Glomerular visceral epithelial cell (primary cell): ENCODE data around the gene NUF2.
"Not testable (repeated sequence)": the region's sequence is repeated elsewhere in the genome, so short reads cannot be mapped to it uniquely, and the experiment has no call there.

ENCODE experiments used
- DNase-seq: peaks from one replicate; pipeline ENCODE4 v3.0.0-alpha.2; 2016; ENCODE audit errors: extremely low spot score

The NUF2 gene

DNA sequence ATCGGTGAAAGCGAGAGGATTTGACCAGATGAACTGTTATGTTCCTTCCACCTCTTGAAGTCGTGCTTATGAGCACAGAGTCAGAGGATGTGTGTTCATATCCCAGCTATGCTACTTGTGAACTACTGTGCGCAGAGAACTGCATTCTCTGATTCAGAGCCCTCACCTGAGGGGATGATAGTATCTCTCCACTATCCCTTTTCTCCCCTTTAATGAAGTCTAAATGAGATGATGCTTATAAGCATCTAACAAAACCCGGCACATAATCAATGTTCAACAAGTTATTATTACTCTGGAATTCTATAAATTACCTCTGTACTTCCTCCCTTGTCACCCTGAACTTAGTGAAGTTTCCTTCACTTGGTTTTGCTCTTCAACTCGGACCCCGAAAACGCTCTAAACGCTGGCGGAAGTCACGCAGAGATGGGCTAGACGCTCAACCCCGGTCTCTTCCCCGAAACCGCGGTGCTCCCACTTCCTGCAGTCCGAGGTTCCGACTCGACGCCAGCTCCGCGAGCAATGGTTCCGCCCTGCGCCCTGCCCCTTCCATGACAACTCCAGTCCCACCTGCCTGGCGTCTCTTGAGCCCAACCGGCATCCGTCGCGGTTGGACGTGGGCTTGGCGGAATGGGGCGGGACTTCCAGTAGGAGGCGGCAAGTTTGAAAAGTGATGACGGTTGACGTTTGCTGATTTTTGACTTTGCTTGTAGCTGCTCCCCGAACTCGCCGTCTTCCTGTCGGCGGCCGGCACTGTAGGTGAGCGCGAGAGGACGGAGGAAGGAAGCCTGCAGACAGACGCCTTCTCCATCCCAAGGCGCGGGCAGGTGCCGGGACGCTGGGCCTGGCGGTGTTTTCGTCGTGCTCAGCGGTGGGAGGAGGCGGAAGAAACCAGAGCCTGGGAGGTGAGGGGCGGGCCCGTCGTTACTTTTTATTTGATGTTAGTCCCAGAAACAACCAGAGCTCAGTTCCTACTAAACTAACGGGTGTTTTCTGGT is at the start of gene NUF2:
Gene NUF2 (plus strand): TSS at position 644 of the 995 bp plus-strand sequence. CDS start 4,098 bp downstream, outside the sequence.
- peak; percentile 99 for DNase-seq

DNA sequence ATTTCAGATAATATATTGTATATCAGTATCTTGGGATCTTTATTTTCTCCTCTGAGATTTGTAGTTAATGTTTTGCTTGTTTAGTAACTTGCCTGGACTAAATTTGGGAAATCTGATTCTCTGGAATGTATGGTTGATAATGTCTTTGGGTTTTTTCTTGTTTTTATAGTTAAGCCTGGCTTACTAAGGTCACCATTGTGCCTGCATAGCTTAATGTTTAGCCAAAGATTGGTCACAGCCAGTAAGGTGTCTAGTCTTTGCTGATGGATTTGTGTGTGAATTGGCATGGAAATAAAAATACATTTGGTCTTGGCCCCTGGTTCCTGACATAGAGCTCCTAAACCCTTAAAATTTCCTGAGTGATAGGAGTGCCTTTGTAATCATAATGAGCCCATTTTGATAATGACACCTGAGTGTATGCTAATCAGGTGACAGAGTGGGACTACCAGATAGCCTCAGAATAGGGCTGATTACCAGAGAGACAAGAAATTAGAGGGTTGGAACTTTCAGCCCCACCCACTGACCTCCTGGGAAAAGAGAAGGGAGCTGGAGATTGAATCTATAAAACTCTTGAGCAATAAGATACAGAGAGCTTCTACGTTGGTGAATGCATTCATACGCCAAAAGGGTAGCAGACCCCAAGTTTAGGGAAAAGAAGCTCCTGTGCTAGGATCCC is 47.9 kb upstream of the NUF2 start:
- DNase-seq, result peak; percentile 81

DNA sequence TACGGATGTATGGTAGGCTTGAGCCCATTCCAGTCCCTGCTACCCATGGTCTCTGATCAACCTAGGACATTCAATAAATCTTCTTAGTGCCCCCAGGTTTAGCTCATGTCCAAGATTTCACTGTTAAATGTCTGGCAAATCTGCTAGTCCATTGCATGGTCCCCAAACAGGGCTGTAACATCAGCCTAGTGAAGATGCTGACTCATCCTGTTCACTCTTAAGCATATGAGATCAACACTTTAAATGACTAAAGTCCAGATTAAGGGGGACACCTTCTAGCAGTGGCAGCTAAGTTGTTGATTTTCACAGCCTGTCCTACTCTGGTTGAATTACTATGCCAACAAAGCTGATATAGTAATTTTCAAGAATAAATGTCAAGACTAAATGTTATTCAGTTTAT is 46.5 kb upstream of the NUF2 start:
- DNase-seq, result peak; percentile 34

DNA sequence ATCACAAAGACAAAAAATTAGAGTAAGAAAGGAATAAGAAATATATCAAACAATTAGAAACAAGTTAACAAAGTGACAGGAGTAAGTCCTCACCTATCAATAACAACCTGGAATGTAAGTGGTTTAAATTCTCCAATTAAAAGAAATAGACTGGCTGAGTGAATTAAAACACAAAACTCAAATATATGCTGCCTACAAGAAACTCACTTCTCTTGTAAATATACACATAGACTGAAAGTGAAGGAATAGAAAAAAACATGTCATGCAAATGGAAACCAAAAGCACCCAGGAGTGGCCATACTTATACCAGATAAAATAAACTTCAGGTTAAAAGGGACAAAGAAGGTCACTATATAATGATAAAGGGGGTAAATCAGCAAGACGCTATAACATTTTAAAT is 43.2 kb upstream of the NUF2 start:
- DNase-seq, result no peak

DNA sequence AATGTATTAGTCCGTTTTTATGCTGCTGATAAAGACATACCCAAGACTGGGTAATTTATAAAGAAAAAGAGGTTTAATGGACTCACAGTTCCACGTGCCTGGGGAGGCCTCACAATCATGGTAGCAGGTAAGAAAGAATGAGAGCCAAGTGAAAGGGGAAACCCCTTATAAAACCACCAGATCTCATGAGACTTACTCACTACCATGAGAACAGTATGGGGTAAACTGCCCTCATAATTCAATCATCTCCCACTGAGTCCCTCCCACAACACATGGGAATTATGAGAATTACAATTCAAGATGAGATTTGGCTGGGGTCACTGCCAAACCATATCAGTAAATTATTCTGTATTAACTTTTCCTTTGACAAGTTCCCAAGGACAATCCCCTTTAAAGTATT is 36.9 kb upstream of the NUF2 start:
- DNase-seq, result peak; percentile 47

DNA sequence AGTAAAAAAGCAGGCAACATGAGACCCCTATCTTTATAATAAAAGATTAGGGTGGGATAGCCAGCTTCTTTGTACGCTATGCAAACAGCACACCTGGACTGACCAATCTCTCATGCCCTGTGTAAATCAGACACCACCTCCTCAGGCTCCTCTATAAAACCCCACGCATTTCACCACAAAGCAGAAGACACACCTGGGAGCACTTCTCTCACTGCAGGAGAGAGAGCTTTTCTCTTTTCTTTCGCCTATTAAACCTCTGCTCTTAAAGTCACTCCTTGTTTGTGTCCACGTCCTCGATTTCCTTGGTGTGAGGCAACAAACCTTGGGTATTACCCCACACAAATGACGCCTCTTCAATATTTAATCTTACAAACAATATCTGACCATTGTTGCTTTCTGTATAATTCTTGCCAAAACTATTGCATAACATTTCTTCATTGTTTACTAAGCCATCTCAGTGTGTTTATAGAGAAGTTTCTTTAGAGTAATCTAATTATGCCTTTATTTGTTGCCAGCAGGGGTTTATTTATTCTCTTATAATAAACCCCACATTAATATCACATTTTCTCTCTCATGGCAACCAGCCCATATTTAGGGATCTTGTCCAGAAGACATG is 31.6 kb upstream of the NUF2 start:
- DNase-seq, result no peak

DNA sequence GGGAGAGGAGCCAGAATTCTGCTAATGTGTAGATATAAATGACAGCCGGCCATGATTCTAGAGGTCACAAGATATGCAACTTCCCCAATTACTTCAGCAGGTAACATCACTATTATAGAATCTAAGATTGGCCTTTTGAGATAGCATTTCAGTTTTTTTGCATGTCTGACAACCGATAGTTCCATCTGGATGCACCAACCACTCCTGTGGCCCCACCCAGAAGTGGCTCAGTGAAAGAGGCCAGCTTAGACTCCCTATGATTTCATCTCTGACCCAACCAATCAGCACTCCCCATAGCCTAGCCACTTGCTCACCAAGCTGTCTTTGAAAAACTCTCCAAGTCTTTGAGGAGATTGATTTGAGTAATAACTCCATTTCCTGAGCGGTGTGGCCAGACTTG is 30.3 kb upstream of the NUF2 start:
- DNase-seq, result no peak

DNA sequence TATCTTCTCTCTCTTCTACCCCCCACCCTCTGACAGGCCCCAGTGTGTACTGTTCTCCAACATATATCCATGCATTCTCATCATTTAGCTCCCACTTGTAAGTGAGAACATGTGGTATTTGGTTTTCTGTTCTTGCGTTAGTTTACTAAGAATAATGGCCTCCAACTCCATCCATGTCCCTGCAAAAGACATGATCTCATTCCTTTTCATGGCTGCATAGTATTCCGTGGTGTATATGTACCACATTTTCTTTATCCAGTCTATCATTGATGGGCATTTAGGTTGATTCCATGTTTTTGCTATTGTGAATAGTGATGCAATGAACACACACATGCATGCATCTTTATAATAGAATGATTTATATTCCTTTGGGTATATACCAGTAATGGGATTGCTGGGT is 29.6 kb upstream of the NUF2 start:
- not testable (repeated sequence) for DNase-seq

DNA sequence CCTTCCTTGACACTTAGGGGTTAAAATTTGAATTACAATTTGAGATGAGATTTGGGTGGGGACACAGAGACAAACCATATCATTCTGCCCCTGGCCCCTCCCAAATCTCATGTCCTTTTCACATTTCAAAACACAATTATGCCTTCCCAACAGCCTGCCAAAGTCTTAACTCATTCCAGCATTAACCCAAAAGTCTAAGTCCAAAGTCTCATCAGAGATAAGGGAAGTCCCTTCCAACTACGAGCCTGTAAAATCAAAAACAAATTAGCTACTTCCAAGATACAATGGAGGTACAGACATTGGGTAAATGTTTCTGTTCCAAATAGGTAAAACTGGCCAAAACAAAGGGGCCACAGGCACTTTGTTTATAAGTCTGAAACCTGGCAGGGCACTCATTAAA is 28.3 kb upstream of the NUF2 start:
- not testable (repeated sequence) for DNase-seq

DNA sequence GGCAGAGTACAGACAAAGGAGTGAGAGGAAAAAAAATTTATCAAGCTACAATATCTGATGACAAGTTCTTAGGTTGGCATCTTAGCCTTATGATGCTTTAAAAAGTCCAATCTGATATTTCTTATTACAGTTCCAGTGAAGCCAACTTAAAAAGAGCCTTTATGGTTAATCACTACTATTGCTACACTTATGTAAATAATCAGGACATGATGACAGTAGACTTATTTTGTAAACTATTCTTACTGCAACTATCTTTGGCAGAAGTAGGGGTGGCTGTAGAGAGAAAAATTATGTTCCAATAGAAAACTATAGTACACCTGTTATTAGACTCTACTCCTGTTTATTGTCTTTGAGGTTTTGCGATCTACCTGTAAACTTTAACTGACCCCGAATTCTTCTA is 25.8 kb upstream of the NUF2 start:
- no peak for DNase-seq

DNA sequence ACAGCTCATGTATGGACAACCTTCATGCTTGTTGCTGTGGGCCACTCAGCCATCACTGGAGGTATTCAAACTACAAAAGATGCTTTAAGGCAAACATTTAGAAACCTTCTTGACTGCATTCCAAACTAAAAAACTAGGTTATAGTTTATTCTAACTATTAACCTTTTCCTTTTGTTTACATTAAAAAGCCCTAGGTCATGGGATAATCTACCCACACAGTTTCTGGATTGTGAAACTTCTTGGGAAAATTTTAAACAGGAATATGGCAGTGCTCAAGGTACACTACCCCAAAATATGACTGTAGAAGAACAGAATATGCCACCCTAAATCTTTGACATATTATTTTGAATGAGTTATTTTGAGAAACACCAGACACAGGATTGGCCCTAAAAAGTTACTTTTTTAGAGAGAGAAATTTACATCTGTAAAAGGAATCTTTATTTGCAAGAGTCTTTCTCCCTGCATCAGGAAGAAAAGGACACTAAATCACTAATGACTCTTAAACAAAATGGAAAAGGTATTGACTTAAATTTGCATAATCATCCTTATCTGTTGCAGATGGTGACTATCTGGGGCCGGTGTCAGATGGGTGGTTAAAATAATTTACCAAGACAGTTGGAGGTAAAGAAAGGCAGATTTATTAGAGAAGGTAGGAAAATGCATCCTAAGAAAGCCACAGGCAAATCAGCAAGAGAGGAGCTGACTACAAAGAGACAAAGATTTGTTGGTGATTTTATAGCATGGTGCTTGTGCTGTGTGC is 25.1 kb upstream of the NUF2 start:
- no peak for DNase-seq

DNA sequence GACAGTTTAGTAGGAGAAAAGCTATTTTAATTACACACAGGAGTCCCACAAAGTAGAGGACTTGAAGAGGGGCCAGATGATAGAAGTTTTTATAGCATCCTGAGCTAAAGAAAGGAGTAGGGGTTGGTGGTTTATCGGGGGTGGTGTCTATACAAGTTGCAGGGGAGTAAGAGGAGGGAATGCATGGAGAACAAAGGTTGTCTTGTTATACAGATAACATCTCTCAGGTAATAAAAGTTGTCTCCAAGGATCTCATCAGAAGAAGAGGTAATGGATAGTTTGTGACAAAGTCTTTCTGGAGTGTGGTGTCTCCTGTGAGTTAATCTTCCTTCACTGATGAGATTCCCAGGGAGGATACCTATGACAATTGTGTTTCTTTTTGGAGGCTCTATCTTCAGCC is 23.4 kb upstream of the NUF2 start:
- no peak for DNase-seq

DNA sequence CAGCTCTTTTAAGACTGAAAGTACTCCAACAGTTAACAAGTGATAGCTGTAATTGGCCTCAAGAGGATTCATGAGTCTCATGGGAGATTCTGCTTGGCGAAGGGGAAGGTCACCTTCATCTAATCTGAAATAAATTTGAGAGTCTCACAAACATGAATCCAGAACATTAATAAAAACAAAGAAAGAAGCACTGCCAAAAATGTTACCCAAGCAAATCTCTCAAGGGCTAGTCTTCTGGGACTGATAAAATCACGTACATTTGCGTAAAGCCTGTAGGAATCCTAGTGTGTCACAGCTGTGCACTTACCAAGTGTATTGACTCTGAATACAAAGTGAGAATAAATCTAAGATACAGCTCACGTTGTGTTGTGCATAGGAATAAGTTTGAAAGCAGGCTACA is 21.2 kb upstream of the NUF2 start:
- no peak for DNase-seq

DNA sequence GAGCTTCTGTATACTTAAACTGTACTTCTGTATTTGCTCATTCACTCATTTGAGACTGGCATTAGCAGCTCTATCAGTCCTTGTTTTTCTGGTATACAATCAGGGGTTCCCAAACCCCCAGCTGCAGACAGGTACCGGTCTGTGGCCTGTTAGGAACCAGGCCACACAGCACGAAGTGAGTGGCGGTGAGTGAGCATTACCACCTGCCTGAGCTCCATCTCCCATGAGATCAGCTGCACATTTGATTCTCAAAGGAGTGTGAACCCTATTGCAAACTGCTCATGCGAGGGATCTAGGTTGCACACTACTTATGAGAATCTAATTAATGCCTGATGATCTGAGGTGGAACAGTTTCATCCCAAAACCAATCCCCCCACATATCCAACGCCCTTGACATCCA is 18.2 kb upstream of the NUF2 start:
- no peak for DNase-seq

DNA sequence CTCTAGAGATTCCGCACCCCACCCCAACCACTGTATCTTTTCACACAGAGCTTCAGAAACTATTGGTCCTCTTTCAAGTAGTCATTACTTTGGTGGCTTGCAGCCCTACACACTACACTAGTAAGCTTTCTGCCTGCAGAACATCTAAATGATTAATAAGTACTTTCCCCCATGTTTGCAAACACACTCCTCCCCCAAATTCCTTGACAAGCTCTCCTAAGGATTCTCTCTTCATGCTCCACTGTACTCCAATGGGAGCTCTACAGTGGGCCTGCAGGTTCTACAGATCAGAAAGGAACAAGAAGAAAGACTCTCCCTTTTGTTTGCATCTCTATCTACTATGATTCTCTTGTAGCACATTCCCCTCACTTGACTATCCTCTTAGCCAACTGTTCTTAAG is 16.3 kb upstream of the NUF2 start:
- peak; percentile 35 for DNase-seq

DNA sequence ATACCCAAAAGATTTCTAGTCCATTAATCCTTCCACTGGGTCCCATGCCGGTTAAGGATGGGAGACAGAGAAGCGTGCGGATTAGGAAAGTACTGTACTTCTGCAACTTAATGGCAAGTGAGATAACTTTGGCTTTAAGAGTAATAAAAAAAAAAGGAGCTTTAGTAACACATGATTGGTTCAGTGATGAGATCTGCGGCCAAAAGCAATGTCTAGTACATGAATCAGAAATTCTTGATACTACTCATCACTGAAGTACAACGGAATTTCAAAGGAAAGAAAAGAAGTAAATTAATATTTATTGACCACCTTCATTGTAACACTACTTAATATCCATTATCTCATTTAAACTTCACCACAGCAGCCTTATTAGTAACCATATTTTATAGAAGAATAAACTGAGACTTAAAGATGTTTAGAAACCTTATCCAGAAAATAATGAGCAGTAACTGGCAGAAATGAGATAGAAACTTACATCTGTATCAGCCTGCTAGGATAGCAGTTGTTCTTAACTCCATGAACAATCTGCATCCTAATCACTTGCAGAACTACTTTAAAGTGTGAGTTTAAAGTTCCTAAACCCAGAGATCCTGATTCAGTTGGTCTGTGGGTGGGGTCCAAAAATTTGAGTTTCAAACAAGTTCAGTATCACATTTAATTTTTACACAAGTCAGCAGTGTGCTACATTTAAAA is 14.1 kb upstream of the NUF2 start:
- peak; percentile 82 for DNase-seq

DNA sequence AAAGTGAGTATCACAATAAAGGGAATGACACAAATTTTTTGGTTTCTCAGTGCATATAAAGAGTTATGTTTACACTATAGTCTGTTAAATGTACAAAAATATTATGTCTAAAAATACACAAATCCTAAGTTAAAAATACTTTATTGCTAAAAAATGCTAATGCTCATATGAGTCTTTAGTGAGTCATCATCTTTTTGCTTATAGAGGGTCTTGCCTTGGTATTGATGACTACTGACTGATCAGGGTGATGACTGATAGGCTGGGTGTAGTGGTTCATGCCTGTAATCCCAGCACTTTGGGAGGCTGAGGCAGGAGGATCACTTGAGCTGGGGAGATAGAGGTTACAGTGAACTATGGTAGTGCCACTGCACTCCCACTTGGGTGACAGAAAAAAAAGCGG is 12.9 kb upstream of the NUF2 start:
- no peak for DNase-seq

DNA sequence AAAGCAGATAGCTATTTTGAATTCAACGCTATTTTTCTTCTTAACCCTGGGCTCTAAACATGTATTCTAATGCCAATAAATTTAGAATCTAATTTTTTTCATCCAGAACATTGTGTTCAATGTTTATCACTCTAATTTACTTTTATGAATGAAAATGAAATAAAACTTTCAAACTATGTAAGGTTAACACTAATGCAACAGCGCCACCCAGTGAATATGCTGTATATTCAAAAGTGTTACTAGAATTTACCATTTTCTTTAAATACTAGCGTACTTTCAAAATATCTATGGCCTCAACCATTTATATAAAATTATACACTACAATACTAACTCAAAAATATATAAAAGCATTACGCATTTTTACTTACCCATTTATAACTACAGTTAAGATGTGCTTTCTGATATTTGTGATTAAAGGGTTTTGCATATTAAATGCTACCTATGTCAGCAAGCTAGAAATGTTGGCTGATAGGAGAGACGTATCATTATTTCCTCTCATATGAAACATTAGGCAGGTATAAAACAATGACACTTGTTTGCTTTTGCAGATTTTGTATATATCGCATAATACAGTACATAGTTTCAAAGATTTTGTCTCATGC is 5.9 kb upstream of the NUF2 start:
- DNase-seq, result peak; percentile 48

DNA sequence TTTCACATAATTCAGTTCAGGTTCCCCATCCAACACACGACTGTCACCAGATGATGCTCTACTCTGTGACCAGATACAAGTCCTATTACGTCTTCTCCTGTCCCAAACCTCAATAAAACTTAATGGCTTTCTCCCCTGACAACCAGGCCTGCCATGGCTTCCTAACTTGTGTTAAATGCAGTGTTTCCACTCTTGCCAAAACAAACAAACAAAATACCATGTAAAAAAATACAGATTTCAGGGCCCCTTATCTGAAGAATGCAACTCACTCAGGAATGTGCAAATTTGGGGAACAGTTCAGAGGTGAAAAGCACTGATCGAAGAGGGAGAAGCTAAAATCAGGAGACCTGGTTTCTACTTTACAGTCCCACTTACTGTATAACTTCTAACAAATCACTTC is 863 bp upstream of the NUF2 start:
- DNase-seq, result no peak

DNA sequence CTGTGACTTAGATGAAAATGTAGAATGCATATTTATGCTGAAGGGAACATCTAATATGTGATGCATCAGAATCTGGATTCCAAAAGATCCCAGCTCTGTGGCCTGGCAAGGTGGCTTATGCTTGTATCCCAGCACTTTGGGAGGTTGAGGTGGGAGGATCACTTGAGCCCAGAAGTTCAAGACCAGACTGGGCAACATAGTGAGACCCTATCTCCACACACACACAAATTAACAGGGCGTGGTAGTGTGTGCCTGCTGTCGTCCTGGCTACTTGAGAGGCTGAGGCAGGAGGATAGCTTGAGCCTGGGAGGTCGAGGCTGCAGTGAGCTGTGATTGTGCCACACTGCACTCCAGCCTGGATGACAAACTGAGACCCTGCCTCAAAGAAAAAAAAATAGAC is 1.6 kb downstream of the NUF2 start:
- DNase-seq, result not testable (repeated sequence)

DNA sequence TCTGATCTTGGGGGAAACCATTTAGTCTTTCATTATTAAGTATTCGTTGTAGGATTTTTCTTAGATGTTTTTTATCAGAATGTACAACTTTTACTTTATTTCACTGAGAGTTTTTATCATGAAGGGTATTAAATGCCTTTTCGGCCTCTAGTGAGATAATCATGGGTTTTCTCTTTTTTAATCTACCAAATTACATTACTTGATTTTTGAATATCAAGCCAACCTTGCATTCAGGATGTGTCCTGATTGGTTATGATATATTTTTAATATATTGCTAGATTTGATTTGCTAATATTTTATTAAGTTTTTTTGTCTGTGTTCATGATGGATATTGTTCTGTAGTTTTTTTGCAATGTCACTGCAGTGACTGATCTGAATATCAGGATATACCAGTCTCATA is 9.4 kb downstream of the NUF2 start:
- DNase-seq, result no peak
